ENCODE results near the gene SND1.

Gene SND1

DNA sequence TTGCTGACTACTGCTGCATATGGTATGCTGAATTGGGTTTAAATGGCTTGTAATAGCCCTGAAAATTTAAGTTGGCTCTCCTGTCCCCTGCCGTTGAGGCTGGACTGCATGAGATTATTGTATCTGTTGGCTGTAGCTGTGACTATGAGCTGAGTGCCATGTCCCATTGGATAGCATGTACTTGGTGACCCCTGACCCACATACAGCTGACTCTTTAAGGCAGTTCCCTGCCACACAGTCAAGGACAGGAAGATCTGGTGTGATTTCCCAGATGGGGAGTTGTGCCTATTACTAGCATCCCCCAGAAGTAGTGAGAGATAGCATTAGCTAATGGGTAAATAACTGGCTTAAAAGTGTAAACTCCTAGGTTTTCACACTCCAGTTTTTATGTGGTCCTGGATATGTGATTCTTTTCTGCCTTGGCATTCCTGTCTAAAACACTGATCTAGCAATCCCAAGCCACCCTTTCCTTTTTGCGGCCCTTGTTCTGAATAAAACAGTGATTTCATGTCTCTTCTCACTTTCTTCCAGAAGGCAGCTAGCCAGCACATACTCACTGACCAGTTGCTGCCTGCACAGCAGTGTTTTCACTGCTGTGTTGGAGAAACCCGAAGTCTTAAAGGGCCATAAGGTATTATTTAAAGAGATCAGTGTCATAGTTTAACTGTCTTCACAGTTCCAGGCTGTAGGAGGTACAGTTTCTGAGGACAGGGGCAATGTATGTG is 343.3 kb downstream of the SND1 start:
- H3K4me3 ChIP-seq (ENCODE audit: low read depth, low read length), result no peak overlapping the region
- TF ChIP-seq, protein P1, sequence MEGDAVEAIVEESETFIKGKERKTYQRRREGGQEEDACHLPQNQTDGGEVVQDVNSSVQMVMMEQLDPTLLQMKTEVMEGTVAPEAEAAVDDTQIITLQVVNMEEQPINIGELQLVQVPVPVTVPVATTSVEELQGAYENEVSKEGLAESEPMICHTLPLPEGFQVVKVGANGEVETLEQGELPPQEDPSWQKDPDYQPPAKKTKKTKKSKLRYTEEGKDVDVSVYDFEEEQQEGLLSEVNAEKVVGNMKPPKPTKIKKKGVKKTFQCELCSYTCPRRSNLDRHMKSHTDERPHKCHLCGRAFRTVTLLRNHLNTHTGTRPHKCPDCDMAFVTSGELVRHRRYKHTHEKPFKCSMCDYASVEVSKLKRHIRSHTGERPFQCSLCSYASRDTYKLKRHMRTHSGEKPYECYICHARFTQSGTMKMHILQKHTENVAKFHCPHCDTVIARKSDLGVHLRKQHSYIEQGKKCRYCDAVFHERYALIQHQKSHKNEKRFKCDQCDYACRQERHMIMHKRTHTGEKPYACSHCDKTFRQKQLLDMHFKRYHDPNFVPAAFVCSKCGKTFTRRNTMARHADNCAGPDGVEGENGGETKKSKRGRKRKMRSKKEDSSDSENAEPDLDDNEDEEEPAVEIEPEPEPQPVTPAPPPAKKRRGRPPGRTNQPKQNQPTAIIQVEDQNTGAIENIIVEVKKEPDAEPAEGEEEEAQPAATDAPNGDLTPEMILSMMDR (IDR thresholded peaks at IDR 0.05; ENCODE audit: borderline replicate concordance, insufficient read depth, low read depth, low read length), result no peak

- TF ChIP-seq, protein P1 (IDR thresholded peaks at IDR 0.05; ENCODE audit: borderline replicate concordance, insufficient read depth, low read depth, low read length), result no peak
- no peak overlapping the region for H3K4me3 ChIP-seq (ENCODE audit: low read depth, low read length)
Measured at GRCh38 chr7:127995881-127996215, 343.9 kb downstream of the SND1 start.

- TF ChIP-seq, protein P1 (IDR thresholded peaks at IDR 0.05; ENCODE audit: borderline replicate concordance, insufficient read depth, low read depth, low read length), result no peak
- no peak overlapping the region for H3K4me3 ChIP-seq (ENCODE audit: low read depth, low read length)
Measured at GRCh38 chr7:127996253-127997071, 344.5 kb downstream of the SND1 start.

GRCh38 chr7:127997226-127997922 is 345.4 kb downstream of the SND1 start:
- TF ChIP-seq, protein P1 (IDR thresholded peaks at IDR 0.05; ENCODE audit: borderline replicate concordance, insufficient read depth, low read depth, low read length), result no peak
- no peak overlapping the region for H3K4me3 ChIP-seq (ENCODE audit: low read depth, low read length)

DNA sequence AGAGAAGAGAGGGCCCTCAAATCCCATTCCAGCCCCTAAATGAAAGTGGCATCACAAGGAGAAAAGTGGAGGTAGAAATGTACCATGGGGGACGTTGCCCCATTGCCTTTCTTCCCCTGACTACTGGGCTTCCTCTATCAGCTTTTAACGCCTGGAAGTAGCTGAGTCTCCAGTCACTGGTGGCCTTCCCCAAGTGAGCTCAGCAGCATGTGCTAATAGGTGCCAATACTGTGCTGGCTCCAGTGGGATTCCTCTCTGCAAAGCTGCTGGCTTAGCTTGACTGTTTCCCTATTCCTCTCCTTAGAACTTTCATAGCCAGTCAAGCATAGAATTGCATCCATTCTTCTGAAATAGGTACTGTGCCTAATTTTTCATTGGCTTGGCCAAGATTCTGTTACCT is 346.7 kb downstream of the SND1 start:
- TF ChIP-seq, protein P1 (IDR thresholded peaks at IDR 0.05; ENCODE audit: borderline replicate concordance, insufficient read depth, low read depth, low read length), result no peak
- H3K4me3 ChIP-seq (ENCODE audit: low read depth, low read length), result no peak overlapping the region

GRCh38 chr7:128000048-128000447 is 348.1 kb downstream of the SND1 start:
- H3K4me3 ChIP-seq (ENCODE audit: low read depth, low read length), result no peak overlapping the region
- TF ChIP-seq, protein P1 (IDR thresholded peaks at IDR 0.05; ENCODE audit: borderline replicate concordance, insufficient read depth, low read depth, low read length), result no peak

Data from GM12875 (cell line).